GM21723 (cell line): Measurements from ENCODE around the gene YPEL3.

Experiments used
- ATAC-seq: cut with Tn5 transposase; IDR thresholded peaks from one replicate; pipeline ENCODE4 v1.9.1; 2021; ENCODE audit warnings: mild to moderate bottlenecking, moderate library complexity; ENCODE audit not compliant: unreplicated experiment

The YPEL3 gene

GRCh38 chr16:30075503-30076275 is 20.3 kb downstream of the YPEL3 start, which contains the start of gene PPP4C:
PPP4C (plus strand) TSS chr16:30075994; CDS start chr16:30076378, 384 bp downstream.
- peak; percentile 75 for ATAC-seq

GRCh38 chr16:30070490-30070889 is 25.5 kb downstream of the YPEL3 start:
- no peak for ATAC-seq

DNA sequence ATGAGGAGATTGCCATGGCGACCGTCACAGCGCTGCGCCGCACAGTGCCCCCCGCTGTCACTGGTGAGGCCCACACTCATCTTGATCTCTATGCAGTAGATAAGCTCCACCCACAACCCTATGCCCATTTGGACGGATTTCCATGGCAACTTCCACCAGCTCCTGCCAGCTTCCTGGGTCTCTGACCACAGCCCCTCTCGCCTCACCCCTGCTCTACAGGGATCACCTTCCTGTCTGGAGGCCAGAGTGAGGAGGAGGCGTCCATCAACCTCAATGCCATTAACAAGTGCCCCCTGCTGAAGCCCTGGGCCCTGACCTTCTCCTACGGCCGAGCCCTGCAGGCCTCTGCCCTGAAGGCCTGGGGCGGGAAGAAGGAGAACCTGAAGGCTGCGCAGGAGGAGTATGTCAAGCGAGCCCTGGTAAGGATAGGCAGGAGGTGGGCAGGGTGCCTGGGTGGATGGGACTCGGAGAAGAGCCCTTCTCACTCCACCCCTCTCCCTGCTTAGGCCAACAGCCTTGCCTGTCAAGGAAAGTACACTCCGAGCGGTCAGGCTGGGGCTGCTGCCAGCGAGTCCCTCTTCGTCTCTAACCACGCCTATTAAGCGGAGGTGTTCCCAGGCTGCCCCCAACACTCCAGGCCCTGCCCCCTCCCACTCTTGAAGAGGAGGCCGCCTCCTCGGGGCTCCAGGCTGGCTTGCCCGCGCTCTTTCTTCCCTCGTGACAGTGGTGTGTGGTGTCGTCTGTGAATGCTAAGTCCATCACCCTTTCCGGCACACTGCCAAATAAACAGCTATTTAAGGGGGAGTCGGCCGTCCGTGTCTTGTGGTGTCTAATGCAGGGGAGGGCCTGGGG is 26.2 kb downstream of the YPEL3 start:
- ATAC-seq, result no peak

- no peak for ATAC-seq
Observed at GRCh38 chr16:30068750-30069610, 27.0 kb downstream of the YPEL3 start.

DNA sequence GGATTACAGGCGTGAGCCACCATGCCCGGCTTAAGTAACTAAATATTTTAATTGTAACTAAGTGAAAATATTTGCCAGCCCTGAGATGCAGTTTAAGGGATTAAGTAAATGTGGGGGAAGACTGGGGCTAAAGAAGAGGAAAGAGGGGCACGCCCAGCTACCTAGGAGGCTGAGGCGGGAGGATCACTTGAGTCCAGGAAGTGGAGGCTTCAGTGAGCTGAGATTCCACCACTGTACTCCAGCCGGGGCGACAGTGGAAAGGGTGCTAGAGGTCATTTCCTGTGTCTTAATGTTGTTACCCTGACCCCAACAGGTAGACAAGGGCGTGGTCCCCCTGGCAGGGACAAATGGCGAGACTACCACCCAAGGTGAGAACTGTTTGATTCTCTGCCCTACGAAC is 27.7 kb downstream of the YPEL3 start:
- ATAC-seq, result no peak

GRCh38 chr16:30067584-30067916 is 28.5 kb downstream of the YPEL3 start:
- ATAC-seq, result no peak

GRCh38 chr16:30066761-30067583 is 29.0 kb downstream of the YPEL3 start:
- ATAC-seq, result no peak

GRCh38 chr16:30065943-30066760 is 29.9 kb downstream of the YPEL3 start:
- peak; percentile 4 for ATAC-seq

DNA sequence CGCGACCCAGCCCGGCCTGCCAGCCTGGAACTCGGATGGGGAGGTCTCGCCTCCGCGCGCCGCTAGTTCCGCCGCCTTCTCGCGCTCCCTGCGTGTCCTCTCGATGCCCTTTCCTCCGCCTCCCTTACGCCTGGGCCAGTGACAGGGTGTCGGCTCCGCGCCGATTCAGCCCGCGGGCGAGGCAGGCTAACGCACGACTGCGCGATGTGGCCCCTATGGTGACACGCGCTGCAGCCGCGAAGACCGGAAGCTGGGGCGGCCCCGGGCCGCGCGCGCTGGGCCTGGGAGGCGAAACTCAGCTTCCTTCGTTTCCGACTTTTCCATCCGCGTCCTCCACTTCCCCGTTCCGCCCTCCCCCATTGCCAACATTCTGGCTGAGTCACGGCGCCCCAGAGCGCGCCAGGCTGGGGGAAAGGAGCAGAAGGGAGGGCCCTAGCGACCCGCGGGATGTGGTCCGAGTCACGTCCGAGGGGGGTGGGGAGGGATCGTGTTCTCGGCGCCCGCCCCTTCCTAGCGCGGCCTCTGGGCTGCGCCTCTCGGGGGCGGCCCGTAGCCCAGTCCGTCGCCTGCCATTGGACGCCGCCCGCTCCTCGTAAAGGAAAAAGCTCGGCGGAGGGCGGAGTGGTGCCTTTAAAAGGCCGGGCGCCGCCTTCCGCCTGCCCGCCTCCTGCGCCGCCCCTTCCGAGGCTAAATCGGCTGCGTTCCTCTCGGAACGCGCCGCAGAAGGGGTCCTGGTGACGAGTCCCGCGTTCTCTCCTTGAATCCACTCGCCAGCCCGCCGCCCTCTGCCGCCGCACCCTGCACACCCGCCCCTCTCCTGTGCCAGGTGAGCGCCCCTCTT is 30.7 kb downstream of the YPEL3 start, which contains the start of gene ALDOA:
Gene ALDOA (plus strand): TSS at position 659 of the 841 bp plus-strand sequence. CDS start 1,138 bp downstream, outside the sequence.
- ATAC-seq, result peak; percentile 77

DNA sequence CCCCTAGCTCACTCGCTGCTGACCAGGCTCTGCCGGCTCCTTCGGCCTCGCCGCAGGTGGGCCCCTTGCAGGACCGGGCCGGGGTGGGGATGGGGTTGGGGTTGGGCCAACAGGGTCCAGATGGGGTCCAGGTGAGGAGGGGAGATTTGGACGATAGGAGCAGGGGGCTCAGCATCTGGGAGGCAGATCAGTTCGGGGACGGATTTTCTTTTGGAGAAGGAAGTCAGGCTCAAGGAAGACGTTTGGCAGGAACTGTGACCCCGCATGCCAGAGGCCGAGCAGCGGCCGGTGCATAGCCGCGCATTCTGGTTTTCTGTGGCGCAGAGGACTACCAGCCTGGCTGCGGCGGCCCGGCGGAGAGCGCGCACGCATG is 31.3 kb downstream of the YPEL3 start:
- peak; percentile 0 for ATAC-seq

DNA sequence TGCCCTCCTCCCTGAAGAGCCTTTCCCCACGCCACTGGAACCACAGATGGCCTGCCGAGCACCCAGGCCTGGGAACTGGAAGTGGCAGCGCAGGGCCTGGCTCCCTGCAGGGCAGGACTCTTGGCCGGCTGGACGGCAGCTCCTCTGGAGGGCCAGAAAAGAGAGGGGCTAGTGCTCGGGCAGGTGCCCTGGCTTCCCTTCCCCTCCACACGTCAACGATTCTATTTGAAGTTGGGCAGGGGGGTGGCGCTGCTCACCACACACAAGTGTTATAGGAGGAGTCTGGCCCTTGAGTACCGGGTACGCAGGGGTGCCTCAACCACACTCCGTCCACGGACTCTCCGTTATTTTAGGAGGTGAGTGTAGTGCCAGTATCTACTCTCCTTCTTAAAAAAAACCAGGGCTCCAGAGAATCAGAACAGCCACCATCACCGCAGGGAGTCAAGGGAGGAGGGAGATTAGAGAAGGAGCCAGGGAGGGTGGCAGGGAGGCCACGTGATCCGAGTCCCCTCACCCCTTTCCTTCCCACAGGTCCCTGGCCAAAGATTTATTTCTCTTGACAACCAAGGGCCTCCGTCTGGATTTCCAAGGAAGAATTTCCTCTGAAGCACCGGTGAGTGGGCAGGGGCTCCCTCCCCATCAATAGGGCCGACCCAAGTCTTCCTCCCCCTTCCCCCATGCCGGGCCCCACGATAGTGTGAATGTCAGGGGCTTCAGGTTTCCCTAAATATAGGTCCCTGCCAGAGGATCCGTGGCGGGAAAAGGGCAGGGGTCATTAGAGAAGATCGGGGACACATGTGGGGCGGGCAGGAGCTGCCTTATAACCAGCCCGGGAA is 31.9 kb downstream of the YPEL3 start:
- peak; percentile 41 for ATAC-seq

GRCh38 chr16:30063278-30063892 is 32.6 kb downstream of the YPEL3 start:
- ATAC-seq, result peak; percentile 3

GRCh38 chr16:30060836-30061554 is 35.0 kb downstream of the YPEL3 start:
- ATAC-seq, result no peak

- no peak for ATAC-seq
Observed at GRCh38 chr16:30060346-30060745, 35.7 kb downstream of the YPEL3 start.

- ATAC-seq, result no peak
Observed at GRCh38 chr16:30054959-30055553, 41.0 kb downstream of the YPEL3 start.

GRCh38 chr16:30054451-30054850 is 41.6 kb downstream of the YPEL3 start:
- ATAC-seq, result no peak
